Measurements from ENCODE around the gene ABCA13.

DNA sequence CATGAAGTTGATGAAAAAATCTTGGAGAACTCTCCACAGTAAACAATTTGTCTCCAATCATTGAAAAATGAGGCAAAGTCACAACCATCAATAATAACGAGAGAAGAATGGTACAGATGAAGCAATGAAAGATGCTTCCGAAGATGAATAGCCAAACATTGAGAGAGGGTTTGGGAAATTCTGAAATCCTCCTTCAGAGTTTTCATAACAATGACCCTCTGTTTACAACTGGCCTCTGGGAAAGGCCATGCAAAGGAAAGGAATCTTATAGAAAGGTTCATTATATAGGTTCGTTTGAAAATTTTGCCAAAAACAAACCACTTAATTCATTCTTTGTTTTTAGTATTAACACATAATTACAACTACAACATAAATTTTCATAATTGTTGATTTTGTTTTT is 166.5 kb downstream of the ABCA13 start:
- TF ChIP-seq, protein P1, sequence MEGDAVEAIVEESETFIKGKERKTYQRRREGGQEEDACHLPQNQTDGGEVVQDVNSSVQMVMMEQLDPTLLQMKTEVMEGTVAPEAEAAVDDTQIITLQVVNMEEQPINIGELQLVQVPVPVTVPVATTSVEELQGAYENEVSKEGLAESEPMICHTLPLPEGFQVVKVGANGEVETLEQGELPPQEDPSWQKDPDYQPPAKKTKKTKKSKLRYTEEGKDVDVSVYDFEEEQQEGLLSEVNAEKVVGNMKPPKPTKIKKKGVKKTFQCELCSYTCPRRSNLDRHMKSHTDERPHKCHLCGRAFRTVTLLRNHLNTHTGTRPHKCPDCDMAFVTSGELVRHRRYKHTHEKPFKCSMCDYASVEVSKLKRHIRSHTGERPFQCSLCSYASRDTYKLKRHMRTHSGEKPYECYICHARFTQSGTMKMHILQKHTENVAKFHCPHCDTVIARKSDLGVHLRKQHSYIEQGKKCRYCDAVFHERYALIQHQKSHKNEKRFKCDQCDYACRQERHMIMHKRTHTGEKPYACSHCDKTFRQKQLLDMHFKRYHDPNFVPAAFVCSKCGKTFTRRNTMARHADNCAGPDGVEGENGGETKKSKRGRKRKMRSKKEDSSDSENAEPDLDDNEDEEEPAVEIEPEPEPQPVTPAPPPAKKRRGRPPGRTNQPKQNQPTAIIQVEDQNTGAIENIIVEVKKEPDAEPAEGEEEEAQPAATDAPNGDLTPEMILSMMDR (IDR thresholded peaks at IDR 0.05; ENCODE audit: low read depth, low read length, poor library complexity, severe bottlenecking) = no peak
- no peak for TF ChIP-seq EZH2phosphoT487 (IDR thresholded peaks at IDR 0.05; ENCODE audit: borderline replicate concordance, low read length)

All from DOHH2 (cell line).